Fibroblast of skin of back (primary cell): Measurements from ENCODE around the gene ZGLP1.
"Not testable (repeated sequence)": the region's sequence is repeated elsewhere in the genome, so short reads cannot be mapped to it uniquely, and the experiment has no call there.

ENCODE experiments used
- DNase-seq: peaks from one replicate; pipeline ENCODE4 v3.0.0-alpha.2; 2013

The ZGLP1 gene

DNA sequence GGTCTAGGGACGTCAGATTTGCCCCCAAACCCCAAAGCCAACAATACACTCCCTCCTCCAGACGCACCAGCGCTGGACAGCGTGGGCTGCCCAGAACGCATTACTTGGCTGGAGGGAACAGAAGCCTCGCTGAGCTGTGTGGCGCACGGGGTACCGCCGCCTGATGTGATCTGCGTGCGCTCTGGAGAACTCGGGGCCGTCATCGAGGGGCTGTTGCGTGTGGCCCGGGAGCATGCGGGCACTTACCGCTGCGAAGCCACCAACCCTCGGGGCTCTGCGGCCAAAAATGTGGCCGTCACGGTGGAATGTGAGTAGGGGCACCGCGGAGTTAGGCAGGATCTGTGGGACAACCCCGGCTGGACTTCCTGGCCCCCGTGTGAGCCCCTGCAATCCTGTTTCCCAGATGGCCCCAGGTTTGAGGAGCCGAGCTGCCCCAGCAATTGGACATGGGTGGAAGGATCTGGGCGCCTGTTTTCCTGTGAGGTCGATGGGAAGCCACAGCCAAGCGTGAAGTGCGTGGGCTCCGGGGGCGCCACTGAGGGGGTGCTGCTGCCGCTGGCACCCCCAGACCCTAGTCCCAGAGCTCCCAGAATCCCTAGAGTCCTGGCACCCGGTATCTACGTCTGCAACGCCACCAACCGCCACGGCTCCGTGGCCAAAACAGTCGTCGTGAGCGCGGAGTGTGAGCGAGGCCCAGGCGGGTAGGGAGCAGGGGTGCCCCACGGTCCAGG lies 15.8 kb downstream of the ZGLP1 start:
- no peak for DNase-seq

DNA sequence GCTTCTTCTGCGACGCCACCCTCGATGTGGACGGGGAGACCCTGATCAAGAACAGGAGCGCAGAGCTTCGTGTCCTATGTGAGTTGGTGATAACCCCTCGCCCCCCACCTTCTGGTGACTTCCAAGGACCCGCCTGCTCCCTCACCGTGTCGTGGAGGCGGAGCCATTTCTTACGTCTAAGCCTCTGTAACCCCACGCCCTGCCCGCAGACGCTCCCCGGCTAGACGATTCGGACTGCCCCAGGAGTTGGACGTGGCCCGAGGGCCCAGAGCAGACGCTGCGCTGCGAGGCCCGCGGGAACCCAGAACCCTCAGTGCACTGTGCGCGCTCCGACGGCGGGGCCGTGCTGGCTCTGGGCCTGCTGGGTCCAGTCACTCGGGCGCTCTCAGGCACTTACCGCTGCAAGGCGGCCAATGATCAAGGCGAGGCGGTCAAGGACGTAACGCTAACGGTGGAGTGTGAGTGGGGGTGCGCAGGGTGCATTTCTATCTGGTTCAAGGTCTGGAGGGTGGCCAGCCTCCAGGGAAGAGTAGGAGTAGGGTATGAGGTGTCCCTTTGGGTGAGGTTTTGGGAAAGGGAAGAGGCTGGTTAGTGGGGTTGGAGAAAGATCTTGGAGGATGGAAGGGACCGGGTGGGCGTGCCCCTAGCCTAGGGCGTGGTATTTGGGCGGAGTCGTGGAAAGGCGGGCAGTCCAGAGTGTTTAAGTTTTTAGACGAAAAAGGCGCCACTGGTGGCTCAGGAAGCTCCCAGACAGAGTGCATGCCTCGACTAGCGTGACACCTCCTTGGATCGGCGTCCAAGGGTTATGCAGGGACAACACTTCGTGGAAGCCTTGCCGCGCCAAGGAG lies 16.6 kb downstream of the ZGLP1 start:
- DNase-seq, result no peak

DNA sequence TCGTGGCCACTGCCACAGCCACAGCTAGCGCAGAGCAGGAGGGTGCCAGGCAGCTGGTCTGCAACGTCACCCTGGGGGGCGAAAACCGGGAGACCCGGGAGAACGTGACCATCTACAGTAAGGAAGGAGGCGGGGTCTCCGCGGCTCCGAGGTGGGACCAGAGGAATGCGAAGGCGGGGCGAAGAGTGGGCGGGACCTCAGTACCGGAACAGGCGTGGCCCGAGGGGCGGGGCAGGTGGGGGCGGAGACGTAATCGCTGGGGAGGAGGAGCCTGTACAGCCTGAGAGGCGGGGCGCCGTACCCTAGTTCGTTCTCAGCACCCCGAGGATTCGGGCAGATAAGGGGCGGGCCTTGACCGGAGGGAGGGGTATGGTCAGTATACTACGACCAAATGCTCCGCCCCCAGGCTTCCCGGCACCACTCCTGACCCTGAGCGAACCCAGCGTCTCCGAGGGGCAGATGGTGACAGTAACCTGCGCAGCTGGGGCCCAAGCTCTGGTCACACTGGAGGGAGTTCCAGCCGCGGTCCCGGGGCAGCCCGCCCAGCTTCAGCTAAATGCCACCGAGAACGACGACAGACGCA lies 17.3 kb downstream of the ZGLP1 start:
- DNase-seq, result peak; percentile 66

DNA sequence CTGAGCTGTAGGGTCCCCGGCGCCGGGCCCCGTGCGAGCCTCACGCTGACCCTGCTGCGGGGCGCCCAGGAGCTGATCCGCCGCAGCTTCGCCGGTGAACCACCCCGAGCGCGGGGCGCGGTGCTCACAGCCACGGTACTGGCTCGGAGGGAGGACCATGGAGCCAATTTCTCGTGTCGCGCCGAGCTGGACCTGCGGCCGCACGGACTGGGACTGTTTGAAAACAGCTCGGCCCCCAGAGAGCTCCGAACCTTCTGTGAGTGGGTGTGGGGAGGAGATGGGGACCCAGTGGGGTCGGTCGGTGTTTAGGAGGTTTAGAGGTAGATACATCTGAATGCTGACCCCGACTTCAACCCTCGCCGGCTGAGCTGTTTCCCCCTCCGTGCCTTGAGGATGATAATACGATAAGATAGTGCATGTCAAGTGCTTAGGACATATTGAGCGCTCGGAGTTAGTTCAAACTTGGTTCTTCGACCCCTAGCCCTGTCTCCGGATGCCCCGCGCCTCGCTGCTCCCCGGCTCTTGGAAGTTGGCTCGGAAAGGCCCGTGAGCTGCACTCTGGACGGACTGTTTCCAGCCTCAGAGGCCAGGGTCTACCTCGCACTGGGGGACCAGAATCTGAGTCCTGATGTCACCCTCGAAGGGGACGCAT lies 17.9 kb downstream of the ZGLP1 start:
- no peak for DNase-seq

DNA sequence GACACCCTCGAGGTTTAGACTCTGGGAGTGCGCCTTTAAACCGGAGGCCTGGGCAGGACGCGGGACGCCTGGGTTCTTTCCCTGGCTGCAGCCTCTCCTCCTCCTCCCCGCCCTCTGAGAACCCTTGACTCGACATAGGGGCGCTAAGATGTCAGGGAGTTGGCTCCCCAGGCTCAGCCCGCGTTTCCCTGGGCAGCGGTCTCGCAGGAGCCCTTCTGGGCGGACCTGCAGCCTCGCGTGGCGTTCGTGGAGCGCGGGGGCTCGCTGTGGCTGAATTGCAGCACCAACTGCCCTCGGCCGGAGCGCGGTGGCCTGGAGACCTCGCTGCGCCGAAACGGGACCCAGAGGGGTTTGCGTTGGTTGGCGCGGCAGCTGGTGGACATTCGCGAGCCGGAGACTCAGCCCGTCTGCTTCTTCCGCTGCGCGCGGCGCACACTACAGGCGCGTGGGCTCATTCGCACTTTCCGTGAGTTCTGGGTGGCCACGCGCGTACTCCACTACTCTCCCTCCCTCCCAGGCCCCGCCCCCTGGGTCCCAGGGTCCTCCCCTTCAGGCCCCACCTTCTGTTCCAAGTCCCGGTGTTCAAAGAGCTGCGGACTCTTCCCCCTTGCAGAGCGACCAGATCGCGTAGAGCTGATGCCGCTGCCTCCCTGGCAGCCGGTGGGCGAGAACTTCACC lies 18.6 kb downstream of the ZGLP1 start:
- peak; percentile 52 for DNase-seq

DNA sequence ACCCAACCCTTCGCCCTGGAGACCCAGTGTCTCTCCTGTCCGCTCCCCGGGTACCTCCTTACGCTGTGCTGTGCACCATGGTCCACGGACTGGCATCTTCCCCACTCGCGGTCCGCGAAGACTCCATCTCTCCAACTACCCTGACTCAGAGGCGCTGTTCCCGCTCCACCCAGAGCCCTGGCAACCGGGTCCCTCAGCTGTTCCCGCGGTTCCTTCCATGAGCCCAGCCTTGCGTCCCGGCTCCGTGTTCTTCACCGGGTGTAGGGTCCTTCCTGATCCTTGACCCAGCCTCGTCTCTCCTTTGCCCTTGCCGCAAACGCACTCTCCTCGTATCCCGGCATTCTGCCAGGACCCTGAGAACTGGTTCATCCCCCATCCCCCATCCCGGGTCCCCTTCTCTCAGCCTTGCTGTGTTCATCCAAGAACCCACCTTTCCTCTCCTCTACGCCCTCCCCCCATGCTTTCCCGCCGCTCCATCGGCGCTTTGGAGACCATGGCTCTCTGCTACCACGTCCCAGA lies 19.2 kb downstream of the ZGLP1 start:
- DNase-seq, result no peak

DNA sequence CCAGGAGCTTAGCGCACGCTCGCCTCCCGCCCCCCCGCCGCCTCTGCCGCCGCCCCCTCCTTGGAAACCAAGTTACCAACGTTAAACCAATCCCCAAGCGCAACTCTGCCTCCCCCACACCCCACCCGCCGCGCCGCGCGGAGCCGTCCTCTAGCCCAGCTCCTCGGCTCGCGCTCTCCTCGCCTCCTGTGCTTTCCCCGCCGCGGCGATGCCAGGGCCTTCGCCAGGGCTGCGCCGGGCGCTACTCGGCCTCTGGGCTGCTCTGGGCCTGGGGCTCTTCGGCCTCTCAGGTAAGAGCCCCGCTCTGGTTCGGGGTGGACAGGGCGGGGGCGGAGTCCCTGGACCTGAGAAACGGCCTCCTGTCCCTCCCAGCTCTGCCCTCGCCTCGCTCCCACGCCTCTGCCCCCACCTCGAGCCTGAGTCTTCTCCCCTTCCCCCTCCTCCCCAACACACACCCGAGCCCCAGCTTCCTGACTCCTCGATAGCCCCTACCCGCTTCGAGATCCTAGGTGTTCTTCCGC lies 19.7 kb downstream of the ZGLP1 start, which contains the start of gene ICAM5:
Gene ICAM5 (plus strand): TSS at position 117 of the 521 bp plus-strand sequence. CDS start 92 bp downstream, at position 209.
- no peak for DNase-seq

DNA sequence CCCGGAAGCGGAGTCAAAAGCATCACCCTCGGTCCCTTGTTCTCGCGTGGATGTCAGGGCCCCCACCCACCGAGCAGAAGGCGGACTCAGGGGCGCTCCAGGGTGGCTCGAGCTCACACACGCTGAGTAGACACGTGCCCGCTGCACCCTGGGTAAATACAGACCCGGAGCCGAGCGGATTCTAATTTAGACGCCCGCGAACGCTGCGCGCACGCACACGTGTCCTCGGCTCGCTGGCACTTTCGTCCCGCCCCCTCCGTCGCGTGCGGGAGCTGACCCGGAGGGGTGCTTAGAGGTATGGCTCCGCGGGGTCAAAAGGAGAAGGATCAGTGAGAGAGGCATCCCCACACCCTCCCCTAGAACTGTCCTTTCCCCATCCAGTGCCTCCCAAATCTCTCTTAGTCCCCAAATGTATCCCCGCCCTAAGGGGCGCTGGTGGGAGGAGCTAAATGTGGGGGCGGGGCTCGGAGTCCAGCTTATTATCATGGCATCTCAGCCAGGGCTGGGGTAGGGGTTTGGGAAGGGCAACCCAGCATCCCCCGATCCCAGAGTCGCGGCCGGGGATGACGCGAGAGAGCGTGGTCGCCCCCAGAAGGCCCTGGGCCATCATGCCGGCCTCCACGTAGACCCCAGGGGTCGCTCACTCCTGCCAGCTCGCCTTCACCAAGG lies 20.3 kb downstream of the ZGLP1 start:
- DNase-seq, result peak; percentile 47

DNA sequence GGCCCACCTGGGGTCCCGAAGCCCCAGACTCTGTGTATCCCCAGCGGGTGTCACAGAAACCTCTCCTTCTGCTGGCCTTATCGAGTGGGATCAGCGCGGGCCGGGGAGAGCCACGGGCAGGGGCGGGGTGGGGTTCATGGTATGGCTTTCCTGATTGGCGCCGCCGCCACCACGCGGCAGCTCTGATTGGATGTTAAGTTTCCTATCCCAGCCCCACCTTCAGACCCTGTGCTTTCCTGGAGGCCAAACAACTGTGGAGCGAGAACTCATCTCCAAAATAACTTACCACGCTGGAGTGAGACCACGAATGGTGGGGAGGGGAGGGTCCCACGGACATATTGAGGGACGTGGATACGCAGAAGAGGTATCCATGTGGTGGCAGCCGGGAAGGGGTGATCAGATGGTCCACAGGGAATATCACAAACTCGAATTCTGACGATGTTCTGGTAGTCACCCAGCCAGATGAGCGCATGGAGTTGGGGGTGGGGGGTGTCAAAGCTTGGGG lies 20.9 kb downstream of the ZGLP1 start:
- peak; percentile 55 for DNase-seq

DNA sequence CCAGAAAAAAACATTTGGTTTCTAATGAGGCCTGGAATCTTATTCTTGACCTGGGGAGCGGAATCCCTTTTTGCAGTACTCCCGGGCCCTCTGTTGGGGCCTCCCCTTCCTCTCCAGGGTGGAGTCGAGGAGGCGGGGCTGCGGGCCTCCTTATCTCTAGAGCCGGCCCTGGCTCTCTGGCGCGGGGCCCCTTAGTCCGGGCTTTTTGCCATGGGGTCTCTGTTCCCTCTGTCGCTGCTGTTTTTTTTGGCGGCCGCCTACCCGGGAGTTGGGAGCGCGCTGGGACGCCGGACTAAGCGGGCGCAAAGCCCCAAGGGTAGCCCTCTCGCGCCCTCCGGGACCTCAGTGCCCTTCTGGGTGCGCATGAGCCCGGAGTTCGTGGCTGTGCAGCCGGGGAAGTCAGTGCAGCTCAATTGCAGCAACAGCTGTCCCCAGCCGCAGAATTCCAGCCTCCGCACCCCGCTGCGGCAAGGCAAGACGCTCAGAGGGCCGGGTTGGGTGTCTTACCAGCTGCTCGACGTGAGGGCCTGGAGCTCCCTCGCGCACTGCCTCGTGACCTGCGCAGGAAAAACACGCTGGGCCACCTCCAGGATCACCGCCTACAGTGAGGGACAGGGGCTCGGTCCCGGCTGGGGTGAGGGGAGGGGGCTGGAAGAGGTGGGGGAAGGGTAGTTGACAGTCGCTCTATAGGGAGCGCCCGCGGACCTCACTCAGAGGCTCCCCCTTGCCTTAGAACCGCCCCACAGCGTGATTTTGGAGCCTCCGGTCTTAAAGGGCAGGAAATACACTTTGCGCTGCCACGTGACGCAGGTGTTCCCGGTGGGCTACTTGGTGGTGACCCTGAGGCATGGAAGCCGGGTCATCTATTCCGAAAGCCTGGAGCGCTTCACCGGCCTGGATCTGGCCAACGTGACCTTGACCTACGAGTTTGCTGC lies 22.5 kb downstream of the ZGLP1 start, which contains the start of gene ICAM4:
Gene ICAM4 (plus strand): TSS at position 153 of the 935 bp plus-strand sequence. CDS start 58 bp downstream, at position 211.
- no peak for DNase-seq

DNA sequence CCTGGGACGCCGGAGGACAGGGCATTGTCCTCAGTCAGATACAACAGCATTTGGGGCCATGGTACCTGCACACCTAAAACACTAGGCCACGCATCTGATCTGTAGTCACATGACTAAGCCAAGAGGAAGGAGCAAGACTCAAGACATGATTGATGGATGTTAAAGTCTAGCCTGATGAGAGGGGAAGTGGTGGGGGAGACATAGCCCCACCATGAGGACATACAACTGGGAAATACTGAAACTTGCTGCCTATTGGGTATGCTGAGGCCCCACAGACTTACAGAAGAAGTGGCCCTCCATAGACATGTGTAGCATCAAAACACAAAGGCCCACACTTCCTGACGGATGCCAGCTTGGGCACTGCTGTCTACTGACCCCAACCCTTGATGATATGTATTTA lies 24.2 kb downstream of the ZGLP1 start:
- no peak for DNase-seq

DNA sequence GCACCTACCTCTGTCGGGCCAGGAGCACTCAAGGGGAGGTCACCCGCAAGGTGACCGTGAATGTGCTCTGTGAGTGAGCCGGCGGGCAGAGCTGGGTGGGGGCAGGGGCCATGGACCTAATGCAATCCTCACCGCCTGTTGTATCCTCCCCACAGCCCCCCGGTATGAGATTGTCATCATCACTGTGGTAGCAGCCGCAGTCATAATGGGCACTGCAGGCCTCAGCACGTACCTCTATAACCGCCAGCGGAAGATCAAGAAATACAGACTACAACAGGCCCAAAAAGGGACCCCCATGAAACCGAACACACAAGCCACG lies 24.7 kb downstream of the ZGLP1 start:
- DNase-seq, result no peak

DNA sequence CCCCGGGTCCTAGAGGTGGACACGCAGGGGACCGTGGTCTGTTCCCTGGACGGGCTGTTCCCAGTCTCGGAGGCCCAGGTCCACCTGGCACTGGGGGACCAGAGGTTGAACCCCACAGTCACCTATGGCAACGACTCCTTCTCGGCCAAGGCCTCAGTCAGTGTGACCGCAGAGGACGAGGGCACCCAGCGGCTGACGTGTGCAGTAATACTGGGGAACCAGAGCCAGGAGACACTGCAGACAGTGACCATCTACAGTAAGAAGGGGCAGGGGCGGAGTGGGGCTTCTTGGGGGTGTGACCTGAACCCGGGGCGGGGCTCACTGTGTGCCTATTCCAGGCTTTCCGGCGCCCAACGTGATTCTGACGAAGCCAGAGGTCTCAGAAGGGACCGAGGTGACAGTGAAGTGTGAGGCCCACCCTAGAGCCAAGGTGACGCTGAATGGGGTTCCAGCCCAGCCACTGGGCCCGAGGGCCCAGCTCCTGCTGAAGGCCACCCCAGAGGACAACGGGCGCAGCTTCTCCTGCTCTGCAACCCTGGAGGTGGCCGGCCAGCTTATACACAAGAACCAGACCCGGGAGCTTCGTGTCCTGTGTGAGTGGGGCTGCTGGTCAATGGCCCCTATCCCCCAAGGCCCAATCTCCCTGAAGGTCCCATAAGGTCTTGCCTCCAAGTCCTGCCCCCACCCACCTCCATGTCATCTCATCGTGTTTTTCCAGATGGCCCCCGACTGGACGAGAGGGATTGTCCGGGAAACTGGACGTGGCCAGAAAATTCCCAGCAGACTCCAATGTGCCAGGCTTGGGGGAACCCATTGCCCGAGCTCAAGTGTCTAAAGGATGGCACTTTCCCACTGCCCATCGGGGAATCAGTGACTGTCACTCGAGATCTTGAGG lies 25.3 kb downstream of the ZGLP1 start:
- no peak for DNase-seq

DNA sequence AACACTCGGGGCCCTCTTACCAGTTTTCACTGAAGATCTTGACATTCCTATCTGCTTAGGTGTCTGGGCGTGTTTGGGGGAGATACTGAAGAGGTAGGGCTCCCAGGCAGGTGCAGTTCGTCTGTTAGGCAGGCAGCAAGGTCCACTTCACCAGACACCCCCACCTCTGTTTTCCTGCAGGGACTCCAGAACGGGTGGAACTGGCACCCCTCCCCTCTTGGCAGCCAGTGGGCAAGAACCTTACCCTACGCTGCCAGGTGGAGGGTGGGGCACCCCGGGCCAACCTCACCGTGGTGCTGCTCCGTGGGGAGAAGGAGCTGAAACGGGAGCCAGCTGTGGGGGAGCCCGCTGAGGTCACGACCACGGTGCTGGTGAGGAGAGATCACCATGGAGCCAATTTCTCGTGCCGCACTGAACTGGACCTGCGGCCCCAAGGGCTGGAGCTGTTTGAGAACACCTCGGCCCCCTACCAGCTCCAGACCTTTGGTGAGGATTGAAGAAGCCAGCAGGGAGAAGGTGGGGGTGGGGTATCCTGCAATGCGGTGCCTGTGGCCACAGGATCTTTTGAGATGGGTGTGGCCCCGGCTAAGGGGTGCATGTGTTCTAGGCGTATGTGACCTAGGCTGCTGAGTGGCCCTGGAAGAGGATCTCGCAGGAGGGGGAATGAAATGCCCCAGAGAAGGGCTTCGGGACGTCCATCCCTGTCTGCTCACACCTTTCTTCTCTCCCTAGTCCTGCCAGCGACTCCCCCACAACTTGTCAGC lies 26.1 kb downstream of the ZGLP1 start:
- DNase-seq, result no peak

DNA sequence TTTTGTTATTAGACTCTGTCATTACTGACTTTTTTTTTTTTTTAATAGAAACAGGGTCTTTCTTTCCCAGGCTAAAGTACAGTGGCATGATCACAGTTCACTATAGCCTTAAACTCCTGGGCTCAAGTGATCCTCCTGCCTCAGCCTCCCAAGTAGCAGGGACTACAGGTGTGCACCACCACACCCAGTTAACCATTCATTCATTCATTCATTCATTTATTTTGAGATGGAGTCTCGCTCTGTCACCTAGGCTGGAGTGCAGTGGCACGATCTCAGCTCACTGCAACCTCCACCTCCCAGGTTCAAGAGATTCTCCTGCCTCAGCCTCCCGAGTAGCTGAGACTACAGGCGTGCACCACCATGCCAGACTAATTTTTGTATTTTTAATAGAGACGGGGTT lies 27.6 kb downstream of the ZGLP1 start:
- DNase-seq, result not testable (repeated sequence)

DNA sequence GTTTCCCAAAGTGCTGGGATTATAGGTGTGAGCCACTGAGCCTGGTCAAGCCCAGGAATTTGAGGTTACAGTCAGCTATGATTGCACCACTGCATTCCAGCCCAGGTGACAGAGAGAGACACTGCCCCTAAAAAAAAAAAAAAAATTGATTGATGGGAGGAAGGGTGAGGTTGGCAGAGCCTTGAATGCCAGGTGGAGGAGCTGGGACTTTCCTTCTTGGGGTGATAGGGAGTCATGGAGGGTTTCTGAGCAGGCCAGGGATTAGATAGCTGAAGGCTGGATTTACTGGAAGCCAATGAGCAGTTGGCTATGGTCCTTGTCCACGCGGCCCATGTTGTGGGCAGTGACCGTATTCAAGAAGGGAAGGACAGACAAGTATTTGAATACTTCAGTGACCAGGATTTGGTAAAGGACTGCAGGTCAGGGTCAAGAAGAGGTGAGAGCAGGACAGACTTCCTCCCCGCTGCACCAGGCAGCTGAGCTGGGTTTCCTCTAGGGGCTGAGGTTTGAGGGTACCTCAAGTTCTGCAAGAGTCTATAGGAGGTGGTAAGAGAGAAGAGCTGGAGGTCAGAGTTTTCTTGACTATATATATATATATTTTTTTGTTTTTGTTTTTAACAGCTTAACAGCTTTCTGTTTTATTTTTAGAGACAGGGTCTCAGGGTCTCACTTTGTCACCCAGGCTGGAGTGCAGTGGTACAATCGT lies 29.7 kb downstream of the ZGLP1 start:
- no peak for DNase-seq

DNA sequence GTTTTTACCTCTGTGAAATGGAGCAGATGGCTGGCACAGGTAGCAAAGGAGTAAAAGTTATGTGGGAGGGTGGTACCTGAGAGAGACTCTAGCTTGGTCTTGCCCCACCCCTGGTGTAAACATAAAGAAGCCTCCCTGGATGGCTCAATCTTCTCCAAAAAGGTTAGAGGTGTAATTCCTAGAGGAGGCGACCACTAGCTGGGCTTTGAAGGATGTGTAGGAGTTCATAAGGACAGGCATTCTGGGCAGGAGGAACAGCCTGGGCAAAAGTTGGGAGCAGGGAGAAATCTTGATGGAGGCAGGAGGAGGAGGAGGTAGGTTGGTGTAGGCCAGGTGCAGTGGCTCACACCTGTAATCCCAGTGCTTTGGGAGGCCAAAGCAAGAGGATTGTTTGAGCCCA lies 30.7 kb downstream of the ZGLP1 start:
- no peak for DNase-seq
